Osteoblast (primary cell): ENCODE measurements around the gene BCAS4. TPM values are rescaled to one million over a fixed set of nuclear protein-coding genes. Genes with fewer than 3 reads are reported as not detected.
"Not testable (repeated sequence)": the region's sequence is repeated elsewhere in the genome, so short reads cannot be mapped to it uniquely, and the experiment has no call there.

Experiments used
- DNase-seq: peaks from one replicate; pipeline ENCODE4 v3.0.0; 2011; ENCODE audit warnings: low spot score, mixed read lengths; ENCODE audit not compliant: insufficient read length; ENCODE audit errors: missing footprints
- H2AFZ ChIP-seq: 2 replicates; pipeline ENCODE4 v1.6.0; 2011; ENCODE audit warnings: mild to moderate bottlenecking, low read length
- H3K27ac ChIP-seq: 2 replicates; pipeline ENCODE4 v1.5.1; 2011; ENCODE audit warnings: mild to moderate bottlenecking, low read depth, low read length, moderate library complexity
- H3K27me3 ChIP-seq: 2 replicates; pipeline ENCODE4 v1.6.0; 2012; ENCODE audit warnings: mild to moderate bottlenecking, control low read depth, inconsistent platforms, low read length, moderate library complexity; ENCODE audit not compliant: insufficient read depth
- H3K36me3 ChIP-seq: 2 replicates; pipeline ENCODE4 v1.5.1; 2011; ENCODE audit warnings: mild to moderate bottlenecking, low read length, control low read depth, moderate library complexity; ENCODE audit not compliant: insufficient read depth
- H3K4me1 ChIP-seq: 2 replicates; pipeline ENCODE4 v1.5.1; 2011; ENCODE audit warnings: mild to moderate bottlenecking, low read length, control low read depth, moderate library complexity; ENCODE audit not compliant: insufficient read depth
- H3K4me2 ChIP-seq: 2 replicates; pipeline ENCODE4 v1.6.0; 2011; ENCODE audit warnings: mild to moderate bottlenecking, low read length; ENCODE audit not compliant: insufficient read depth
- H3K4me3 ChIP-seq: fragments of 200-600 bp; sonication (generic); 3 replicates; pipeline ENCODE4 v1.5.1; 2012; ENCODE audit warnings: mild to moderate bottlenecking, low read length, inconsistent platforms; ENCODE audit not compliant: insufficient read depth
- H3K79me2 ChIP-seq: 2 replicates; pipeline ENCODE4 v1.6.0; 2012; ENCODE audit warnings: mild to moderate bottlenecking, low read length, control low read depth, inconsistent platforms; ENCODE audit not compliant: insufficient read depth
- H3K9me3 ChIP-seq: 2 replicates; pipeline ENCODE4 v1.5.1; 2011; ENCODE audit warnings: low read depth, low read length, control low read depth
- H4K20me1 ChIP-seq: 2 replicates; pipeline ENCODE4 v1.6.0; 2012; ENCODE audit warnings: mild to moderate bottlenecking, low read length, control low read depth; ENCODE audit not compliant: insufficient read depth
- CTCF ChIP-seq: IDR thresholded peaks from 2 replicates; pipeline ENCODE4 v1.5.1; 2011; ENCODE audit warnings: mild to moderate bottlenecking, low read depth, low read length, moderate library complexity; ENCODE audit errors: extremely low read depth
- total RNA-seq: library from RNA; depleted of rRNA; stranded (reverse); fragments of >200 nt; gene quantifications from 2 replicates; pipeline ENCODE4 v1.2.3, GENCODE V29; 2012

Gene BCAS4
- total RNA-seq, 1 donor: 2.9 TPM

- TF ChIP-seq CTCF: no peak
- no peaks in the 10 kb centered on the region for H3K36me3 ChIP-seq
- no peak overlapping the region for H2AFZ ChIP-seq
- no peaks in the 10 kb centered on the region for H3K79me2 ChIP-seq
- H4K20me1 ChIP-seq: no peaks in the 10 kb centered on the region
- H3K4me2 ChIP-seq: peak overlapping the region; percentile 65
- H3K4me1 ChIP-seq: peaks cover 25% of the 10 kb centered on the region
- H3K9me3 ChIP-seq: no peaks in the 10 kb centered on the region
- DNase-seq: no peak
- H3K4me3 ChIP-seq: no peak overlapping the region
- peak overlapping the region; percentile 46 for H3K27ac ChIP-seq
- H3K27me3 ChIP-seq: no peaks in the 10 kb centered on the region
Observed at GRCh38 chr20:50762045-50762422, 32.8 kb upstream of the BCAS4 start.

GRCh38 chr20:50762435-50763220, 32.2 kb upstream of the BCAS4 start:
- Histone ChIP-seq H2AFZ (peak overlapping the region; percentile 37), H3K4me2 (peak overlapping the region; percentile 65), H3K27ac (peak overlapping the region; percentile 46), H3K4me3 (no peak overlapping the region), H3K79me2 (no peaks in the 10 kb centered on the region), H3K27me3 (no peaks in the 10 kb centered on the region), H3K9me3 (no peaks in the 10 kb centered on the region), H3K4me1 (peaks cover 27% of the 10 kb centered on the region), H4K20me1 (no peaks in the 10 kb centered on the region), H3K36me3 (no peaks in the 10 kb centered on the region)
- no peak for TF ChIP-seq CTCF
- DNase-seq: peak; percentile 62

- H3K9me3 ChIP-seq, H3K4me2 ChIP-seq, H3K27me3 ChIP-seq, H3K27ac ChIP-seq, H3K4me3 ChIP-seq, H3K79me2 ChIP-seq, H4K20me1 ChIP-seq, H2AFZ ChIP-seq, DNase-seq, H3K36me3 ChIP-seq: not testable (repeated sequence)
- H3K4me1 ChIP-seq: peaks cover 27% of the 10 kb centered on the region
Observed at GRCh38 chr20:50763550-50764458, 31.1 kb upstream of the BCAS4 start.

- not testable (repeated sequence) for H3K79me2 ChIP-seq, H2AFZ ChIP-seq, H3K36me3 ChIP-seq, H4K20me1 ChIP-seq, DNase-seq, H3K4me2 ChIP-seq, H3K4me3 ChIP-seq, H3K27ac ChIP-seq, H3K27me3 ChIP-seq, H3K9me3 ChIP-seq
- peaks cover 27% of the 10 kb centered on the region for H3K4me1 ChIP-seq
Observed at GRCh38 chr20:50765251-50765650, 29.6 kb upstream of the BCAS4 start.
